ENCODE measurements around the gene CSPG5. TPM values are rescaled to one million over a fixed set of nuclear protein-coding genes. Genes with fewer than 3 reads are reported as not detected.

The CSPG5 gene
- total RNA-seq (2014; rRNA removed; shearing (Covaris generic)) = 1.1 and 1.3 TPM in 2 replicates

GRCh38 chr3:47578691-47579632 lies at the start of gene CSPG5:
TSS of gene CSPG5 (minus strand) at chr3:47578865. CDS start at chr3:47578693, 172 bp downstream.
- no peak for DNase-seq (ENCODE audit: low read depth)

- DNase-seq (ENCODE audit: low read depth) = no peak
These were observed 49.8 kb upstream of the CSPG5 start for GRCh38 chr3:47628426-47628825.

- no peak for DNase-seq (ENCODE audit: low read depth)
These were observed 44.2 kb upstream of the CSPG5 start for GRCh38 chr3:47622671-47623461.

GRCh38 chr3:47617086-47618010 lies 38.7 kb upstream of the CSPG5 start:
- peak; percentile 28 for DNase-seq (ENCODE audit: low read depth)

- DNase-seq (ENCODE audit: low read depth) = no peak
These were observed 36.1 kb upstream of the CSPG5 start for GRCh38 chr3:47614788-47615187.

- no peak for DNase-seq (ENCODE audit: low read depth)
These were observed 35.1 kb upstream of the CSPG5 start for GRCh38 chr3:47613722-47614121.

- no peak for DNase-seq (ENCODE audit: low read depth)
These were observed 34.2 kb upstream of the CSPG5 start for GRCh38 chr3:47612879-47613278.

- peak; percentile 61 for DNase-seq (ENCODE audit: low read depth)
These were observed 33.5 kb upstream of the CSPG5 start for GRCh38 chr3:47612178-47612577.

- DNase-seq (ENCODE audit: low read depth) = no peak
These were observed 32.9 kb upstream of the CSPG5 start for GRCh38 chr3:47611576-47611975.

GRCh38 chr3:47610583-47610982 lies 31.9 kb upstream of the CSPG5 start:
- DNase-seq (ENCODE audit: low read depth) = no peak

- no peak for DNase-seq (ENCODE audit: low read depth)
These were observed 28.7 kb upstream of the CSPG5 start for GRCh38 chr3:47607335-47607734.

GRCh38 chr3:47606165-47606564 lies 27.5 kb upstream of the CSPG5 start:
- DNase-seq (ENCODE audit: low read depth) = no peak

- peak; percentile 29 for DNase-seq (ENCODE audit: low read depth)
These were observed 27.0 kb upstream of the CSPG5 start for GRCh38 chr3:47605652-47606051.

- DNase-seq (ENCODE audit: low read depth) = no peak
These were observed 25.5 kb upstream of the CSPG5 start for GRCh38 chr3:47604145-47604544.

- DNase-seq (ENCODE audit: low read depth) = no peak
These were observed 24.7 kb upstream of the CSPG5 start for GRCh38 chr3:47603332-47603731.

GRCh38 chr3:47601281-47601680 lies 22.6 kb upstream of the CSPG5 start:
- no peak for DNase-seq (ENCODE audit: low read depth)

- no peak for DNase-seq (ENCODE audit: low read depth)
These were observed 16.1 kb upstream of the CSPG5 start for GRCh38 chr3:47594792-47595191.

GRCh38 chr3:47592066-47592795 lies 13.6 kb upstream of the CSPG5 start:
- no peak for DNase-seq (ENCODE audit: low read depth)

GRCh38 chr3:47590216-47590615 lies 11.6 kb upstream of the CSPG5 start:
- no peak for DNase-seq (ENCODE audit: low read depth)

- DNase-seq (ENCODE audit: low read depth) = no peak
These were observed 9.9 kb upstream of the CSPG5 start for GRCh38 chr3:47588587-47588986.

GRCh38 chr3:47588053-47588452 lies 9.4 kb upstream of the CSPG5 start:
- DNase-seq (ENCODE audit: low read depth) = no peak
